SU-DHL-6 (cell line): ENCODE data around the gene ATG2B.

Experiments used
- H2AFZ ChIP-seq: fragments of 200-600 bp; sonication (generic); 2 replicates; pipeline ENCODE4 v1.6.1; 2014; ENCODE audit warnings: low read depth, mild to moderate bottlenecking, moderate library complexity, mixed read lengths, antibody characterized with exemption, low read length; ENCODE audit not compliant: severe bottlenecking
- H3F3A ChIP-seq: fragments of 200-600 bp; shearing (Covaris generic); 2 replicates; pipeline ENCODE4 v1.6.0; 2016; ENCODE audit warnings: antibody characterized with exemption, mild to moderate bottlenecking; ENCODE audit not compliant: insufficient read depth
- H3K27ac ChIP-seq: fragments of 200-600 bp; sonication (generic); 2 replicates; pipeline ENCODE4 v1.5.1; 2016; ENCODE audit warnings: low read depth, mild to moderate bottlenecking, low read length, moderate library complexity, mixed read lengths
- H3K27me3 ChIP-seq: fragments of 200-600 bp; sonication (generic), shearing (Covaris generic); 2 replicates; pipeline ENCODE4 v1.6.0; 2014; ENCODE audit warnings: mild to moderate bottlenecking, low read length
- H3K36me3 ChIP-seq: fragments of 200-600 bp; sonication (generic); 2 replicates; pipeline ENCODE4 v1.6.1; 2014; ENCODE audit warnings: mild to moderate bottlenecking, low read length, mixed read lengths
- H3K4me2 ChIP-seq: fragments of 300-600, 200-600 bp; shearing (Covaris generic), sonication (generic); 2 replicates; pipeline ENCODE4 v1.6.0; 2014; ENCODE audit warnings: low read length, low read depth, mild to moderate bottlenecking; ENCODE audit not compliant: poor library complexity, severe bottlenecking
- H3K4me3 ChIP-seq: fragments of 200-600 bp; sonication (generic); 2 replicates; pipeline ENCODE4 v1.5.1; 2014; ENCODE audit warnings: antibody characterized with exemption, low read length, mild to moderate bottlenecking, mixed read lengths; ENCODE audit not compliant: insufficient read depth, poor library complexity, severe bottlenecking
- H3K79me2 ChIP-seq: fragments of 200-600 bp; sonication (generic); 2 replicates; pipeline ENCODE4 v1.6.1; 2014; ENCODE audit warnings: mild to moderate bottlenecking, low read length, moderate library complexity; ENCODE audit not compliant: insufficient read depth
- H3K9ac ChIP-seq: fragments of 200-600 bp; sonication (generic); 2 replicates; pipeline ENCODE4 v1.7.0; 2014; ENCODE audit warnings: mild to moderate bottlenecking, low read length
- H3K9me2 ChIP-seq: fragments of 200-600 bp; sonication (generic); replicated peaks from 2 replicates; pipeline ENCODE4 v1.6.1; 2014; ENCODE audit warnings: low read length; ENCODE audit not compliant: insufficient read depth
- H3K9me3 ChIP-seq: fragments of 200-600 bp; sonication (generic); 2 replicates; pipeline ENCODE4 v1.6.1; 2014; ENCODE audit warnings: low read length, mixed read lengths; ENCODE audit not compliant: insufficient read depth
- H4K20me1 ChIP-seq: fragments of 200-600 bp; sonication (generic); 2 replicates; pipeline ENCODE4 v1.6.1; 2014; ENCODE audit warnings: low read depth, mild to moderate bottlenecking, antibody characterized with exemption, low read length, moderate library complexity, mixed read lengths
- EZH2phosphoT487 ChIP-seq: fragments of 200-600 bp; sonication (generic), shearing (Covaris generic); conservative IDR thresholded peaks from 2 replicates; pipeline ENCODE4 v1.6.1; 2018; ENCODE audit warnings: mild to moderate bottlenecking, antibody characterized with exemption, low read length, moderate library complexity, mixed read lengths
- TF ChIP-seq, protein P1 (sequence below): fragments of 200-600 bp; sonication (generic); IDR thresholded peaks from one replicate; pipeline ENCODE4 v1.5.1; 2017; ENCODE audit warnings: antibody characterized with exemption, mild to moderate bottlenecking, low read length, moderate library complexity; ENCODE audit not compliant: insufficient read depth, poor library complexity, severe bottlenecking

ATG2B gene

DNA sequence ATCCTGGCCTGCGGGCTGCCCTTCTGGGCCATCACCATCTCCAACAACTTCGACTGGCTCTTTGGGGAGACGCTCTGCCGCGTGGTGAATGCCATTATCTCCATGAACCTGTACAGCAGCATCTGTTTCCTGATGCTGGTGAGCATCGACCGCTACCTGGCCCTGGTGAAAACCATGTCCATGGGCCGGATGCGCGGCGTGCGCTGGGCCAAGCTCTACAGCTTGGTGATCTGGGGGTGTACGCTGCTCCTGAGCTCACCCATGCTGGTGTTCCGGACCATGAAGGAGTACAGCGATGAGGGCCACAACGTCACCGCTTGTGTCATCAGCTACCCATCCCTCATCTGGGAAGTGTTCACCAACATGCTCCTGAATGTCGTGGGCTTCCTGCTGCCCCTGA is 122.5 kb downstream of the ATG2B start:
- Histone ChIP-seq H3K27me3 (no peaks in the 10 kb centered on the region), H4K20me1 (no peaks in the 10 kb centered on the region), H3K4me2 (no peak overlapping the region), H2AFZ (no peak overlapping the region), H3K9me2 (no peaks in the 10 kb centered on the region), H3K79me2 (no peaks in the 10 kb centered on the region), H3K9ac (no peak overlapping the region), H3K4me3 (no peak overlapping the region), H3K36me3 (no peaks in the 10 kb centered on the region), H3K27ac (no peak overlapping the region), H3F3A (no peaks in the 10 kb centered on the region), H3K9me3 (no peaks in the 10 kb centered on the region)
- no peak for TF ChIP-seq EZH2phosphoT487
- TF ChIP-seq, protein P1, sequence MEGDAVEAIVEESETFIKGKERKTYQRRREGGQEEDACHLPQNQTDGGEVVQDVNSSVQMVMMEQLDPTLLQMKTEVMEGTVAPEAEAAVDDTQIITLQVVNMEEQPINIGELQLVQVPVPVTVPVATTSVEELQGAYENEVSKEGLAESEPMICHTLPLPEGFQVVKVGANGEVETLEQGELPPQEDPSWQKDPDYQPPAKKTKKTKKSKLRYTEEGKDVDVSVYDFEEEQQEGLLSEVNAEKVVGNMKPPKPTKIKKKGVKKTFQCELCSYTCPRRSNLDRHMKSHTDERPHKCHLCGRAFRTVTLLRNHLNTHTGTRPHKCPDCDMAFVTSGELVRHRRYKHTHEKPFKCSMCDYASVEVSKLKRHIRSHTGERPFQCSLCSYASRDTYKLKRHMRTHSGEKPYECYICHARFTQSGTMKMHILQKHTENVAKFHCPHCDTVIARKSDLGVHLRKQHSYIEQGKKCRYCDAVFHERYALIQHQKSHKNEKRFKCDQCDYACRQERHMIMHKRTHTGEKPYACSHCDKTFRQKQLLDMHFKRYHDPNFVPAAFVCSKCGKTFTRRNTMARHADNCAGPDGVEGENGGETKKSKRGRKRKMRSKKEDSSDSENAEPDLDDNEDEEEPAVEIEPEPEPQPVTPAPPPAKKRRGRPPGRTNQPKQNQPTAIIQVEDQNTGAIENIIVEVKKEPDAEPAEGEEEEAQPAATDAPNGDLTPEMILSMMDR: no peak

DNA sequence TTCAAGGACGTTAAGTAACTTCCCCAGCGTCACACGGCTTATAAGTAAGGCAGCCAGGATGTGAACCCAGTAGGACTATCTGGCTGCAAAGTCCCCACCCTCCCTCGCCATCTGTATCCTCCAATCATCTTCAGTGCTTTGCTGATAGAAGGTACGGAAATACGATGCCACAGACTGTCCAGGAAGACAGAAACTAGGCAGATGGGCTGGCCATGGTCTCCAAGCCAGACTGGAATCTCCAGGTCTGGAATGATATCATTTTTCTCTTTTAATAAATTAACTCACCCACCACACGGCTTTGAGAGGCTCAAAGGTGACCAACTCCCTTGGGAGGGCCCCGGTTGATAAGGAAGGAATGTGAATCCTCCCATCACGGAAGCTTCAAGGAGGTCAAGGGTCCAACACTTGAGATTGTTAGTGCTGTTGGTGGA is 123.4 kb downstream of the ATG2B start:
- Histone ChIP-seq H3K79me2 (no peaks in the 10 kb centered on the region), H3F3A (no peaks in the 10 kb centered on the region), H3K4me3 (no peak overlapping the region), H3K36me3 (no peaks in the 10 kb centered on the region), H2AFZ (no peak overlapping the region), H3K27me3 (no peaks in the 10 kb centered on the region), H4K20me1 (no peaks in the 10 kb centered on the region), H3K9me3 (no peaks in the 10 kb centered on the region), H3K9me2 (no peaks in the 10 kb centered on the region), H3K27ac (no peak overlapping the region), H3K9ac (no peak overlapping the region), H3K4me2 (no peak overlapping the region)
- no peak for TF ChIP-seq EZH2phosphoT487
- TF ChIP-seq, protein P1: no peak

DNA sequence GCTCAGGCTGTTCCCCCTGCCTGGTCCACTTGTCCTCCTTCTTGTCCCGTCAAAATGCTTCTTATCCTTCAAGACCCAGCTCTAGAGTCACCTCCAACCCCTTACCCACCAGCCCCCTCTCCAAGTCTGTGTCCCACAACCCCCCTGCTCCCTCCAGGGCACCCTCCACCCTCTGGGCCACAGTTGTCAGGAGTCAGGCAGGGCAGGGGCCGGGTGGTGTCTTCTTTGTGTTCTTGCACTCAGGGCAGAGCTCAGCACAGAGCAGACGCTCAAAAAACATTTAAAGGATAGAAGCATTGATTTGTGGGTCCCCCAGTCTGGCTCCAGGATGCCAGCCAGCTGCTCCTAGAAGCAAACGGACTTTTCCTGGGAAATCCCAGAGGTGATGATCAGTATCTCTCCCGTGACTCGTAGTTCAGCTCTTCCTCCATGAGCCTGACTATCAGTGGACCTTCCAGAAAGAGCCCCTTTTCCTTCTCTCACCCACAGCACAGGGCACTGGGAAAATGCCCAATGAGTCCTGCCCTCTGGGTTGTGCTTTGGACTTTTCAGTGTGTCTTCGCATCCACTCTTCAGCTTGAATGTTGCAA is 124.4 kb downstream of the ATG2B start:
- no peaks in the 10 kb centered on the region for H4K20me1 ChIP-seq
- H3K9ac ChIP-seq: no peak overlapping the region
- no peaks in the 10 kb centered on the region for H3K9me2 ChIP-seq
- H3K79me2 ChIP-seq: no peaks in the 10 kb centered on the region
- H3K27ac ChIP-seq: no peak overlapping the region
- TF ChIP-seq, protein P1: no peak
- TF ChIP-seq EZH2phosphoT487: no peak
- no peak overlapping the region for H3K4me3 ChIP-seq
- no peaks in the 10 kb centered on the region for H3K9me3 ChIP-seq
- H3K4me2 ChIP-seq: no peak overlapping the region
- no peaks in the 10 kb centered on the region for H3K27me3 ChIP-seq
- no peaks in the 10 kb centered on the region for H3F3A ChIP-seq
- H3K36me3 ChIP-seq: no peaks in the 10 kb centered on the region
- no peak overlapping the region for H2AFZ ChIP-seq
